GM19239 (cell line): ENCODE measurements around the gene MYO3A.
"Not testable (repeated sequence)": the region's sequence is repeated elsewhere in the genome, so short reads cannot be mapped to it uniquely, and the experiment has no call there.

ENCODE experiments used
- DNase-seq: peaks from one replicate; pipeline ENCODE4 v3.0.0; 2011; ENCODE audit warnings: low spot score; ENCODE audit not compliant: insufficient read length
- FAIRE-seq: peaks from 2 replicates; lab custom pipeline; 2011; peaks lifted over from hg19 to GRCh38; lab: Jason Lieb, UNC

MYO3A gene

DNA sequence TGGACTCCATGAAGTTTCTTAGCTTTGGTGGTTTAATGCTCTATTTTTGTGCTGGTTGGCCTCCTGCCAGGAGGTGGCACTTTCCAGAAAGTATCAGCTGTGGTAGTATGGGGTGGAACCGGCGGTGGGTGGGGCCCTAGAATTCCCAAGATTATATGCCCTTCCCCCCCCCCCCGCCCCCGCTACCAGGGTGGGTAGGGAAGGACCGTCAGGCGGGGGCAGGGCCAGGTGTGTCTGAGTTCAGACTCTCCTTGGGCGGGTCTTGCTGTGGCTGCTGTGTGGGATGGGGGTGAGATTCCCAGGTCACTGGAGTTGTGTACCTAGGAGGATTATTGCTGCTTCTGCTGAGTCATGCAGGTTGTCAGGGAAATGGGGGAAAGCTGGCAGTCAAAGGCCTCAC, 146.9 kb downstream of the MYO3A start:
- FAIRE-seq, DNase-seq: not testable (repeated sequence)

GRCh38 chr10:26081459-26081858, 147.4 kb downstream of the MYO3A start:
- FAIRE-seq (no peak), DNase-seq (no peak)

DNA sequence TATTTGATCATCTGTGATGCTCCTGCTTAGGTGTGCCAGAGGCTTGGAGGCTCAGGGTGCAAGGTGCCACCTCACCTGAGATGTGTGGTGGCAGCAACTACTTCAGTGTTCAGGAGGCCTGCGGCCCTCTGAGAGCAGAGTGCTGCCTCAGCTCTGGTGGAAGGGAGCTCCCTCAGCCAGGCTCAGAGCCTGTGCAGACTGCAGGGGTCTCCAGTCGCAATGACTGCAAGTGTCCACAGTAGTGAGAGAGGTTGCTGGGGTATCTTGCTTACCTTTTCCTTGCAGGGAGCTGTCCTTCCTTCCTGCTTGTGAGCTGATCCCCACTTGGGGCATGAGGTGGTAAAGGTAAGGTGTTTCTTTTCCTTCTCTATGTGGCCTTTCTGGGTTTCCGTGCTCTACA, 151.5 kb downstream of the MYO3A start:
- DNase-seq, result no peak
- FAIRE-seq, result no peak

GRCh38 chr10:26087666-26088065, 153.6 kb downstream of the MYO3A start:
- FAIRE-seq, result no peak

GRCh38 chr10:26090026-26090425, 156.0 kb downstream of the MYO3A start:
- FAIRE-seq, result no peak

More at GRCh38 chr10:26087666-26088065, 153.6 kb downstream of the MYO3A start:
- no peak for DNase-seq

GRCh38 chr10:26090762-26091161, 156.7 kb downstream of the MYO3A start:
- FAIRE-seq (no peak), DNase-seq (no peak)

More at GRCh38 chr10:26090026-26090425, 156.0 kb downstream of the MYO3A start:
- DNase-seq, result no peak

DNA sequence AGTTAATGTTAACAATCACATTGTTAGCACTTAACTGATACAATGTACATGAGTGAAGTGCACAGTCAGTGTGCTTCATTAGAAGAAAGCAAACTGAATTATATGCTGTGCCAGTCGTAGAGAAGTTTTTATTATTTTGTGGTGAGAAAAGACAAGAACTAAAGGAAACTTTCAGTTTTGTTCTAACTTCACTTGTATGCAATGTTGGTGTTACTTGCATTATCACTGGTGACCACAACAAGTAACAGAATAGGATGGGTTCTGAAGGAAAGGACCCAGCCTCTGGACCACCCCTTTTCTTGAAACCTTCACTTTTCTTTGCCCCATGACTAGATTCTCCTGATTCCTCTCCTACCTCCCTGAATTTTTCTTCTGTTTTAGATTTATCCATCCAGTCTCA, 159.2 kb downstream of the MYO3A start:
- FAIRE-seq (no peak), DNase-seq (no peak)

DNA sequence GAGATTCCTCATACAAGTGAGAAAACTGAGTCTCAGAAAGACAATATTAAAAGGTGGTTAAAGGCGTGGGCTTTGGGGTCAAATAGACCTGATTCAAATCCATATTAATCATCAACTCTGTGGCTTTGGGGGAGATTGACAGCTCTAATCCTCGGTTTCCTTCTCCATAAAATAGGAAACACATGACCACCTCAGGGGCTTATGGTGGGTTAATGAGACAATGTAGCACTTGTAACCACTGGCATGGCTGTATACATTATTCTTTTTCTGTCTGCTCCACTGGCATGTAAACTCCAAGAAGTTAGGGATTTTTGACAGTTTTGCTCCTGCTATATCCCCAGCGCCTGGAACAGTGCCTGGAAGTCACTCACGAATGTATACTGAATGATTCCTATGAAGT, 161.8 kb downstream of the MYO3A start:
- DNase-seq, result no peak
- FAIRE-seq, result no peak

DNA sequence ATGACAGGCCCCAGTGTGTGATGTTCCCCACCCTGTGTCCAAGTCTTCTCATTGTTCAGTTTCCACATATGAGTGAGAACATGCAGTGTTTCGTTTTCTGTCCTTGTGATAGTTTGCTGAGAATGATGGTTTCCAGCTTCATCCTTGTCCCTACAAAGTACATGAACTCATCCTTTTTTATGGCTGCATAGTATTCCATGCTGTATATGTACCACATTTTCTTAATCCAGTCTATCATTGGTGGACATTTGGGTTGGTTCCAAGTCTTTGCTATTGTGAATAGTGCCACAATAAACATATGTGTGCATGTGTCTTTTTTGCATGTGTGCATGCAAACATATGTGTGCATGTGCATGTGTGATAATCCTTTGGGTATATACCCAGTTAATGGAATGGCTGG, 163.5 kb downstream of the MYO3A start:
- FAIRE-seq, DNase-seq: not testable (repeated sequence)

DNA sequence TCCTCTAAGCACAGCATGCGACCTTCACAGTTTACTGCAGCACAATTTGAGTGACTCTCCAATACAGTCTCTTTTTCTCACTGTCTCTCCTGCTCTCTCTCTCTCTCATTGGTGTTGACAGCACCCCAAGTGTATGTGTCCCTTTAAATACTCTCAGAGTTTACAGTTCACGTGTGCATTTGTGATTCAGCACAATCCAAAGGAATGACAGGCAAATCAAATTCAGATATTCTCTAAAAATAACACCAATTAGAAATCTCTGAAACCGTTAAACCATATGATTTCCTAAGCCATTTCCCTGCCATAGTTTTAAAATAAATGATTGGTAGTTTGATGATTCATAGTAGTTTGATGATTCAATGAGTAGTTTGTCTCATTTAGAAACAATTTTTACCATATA, 178.5 kb downstream of the MYO3A start:
- no peak for DNase-seq
- FAIRE-seq, result no peak

- DNase-seq (no peak), FAIRE-seq (no peak)
These were observed 204.6 kb downstream of the MYO3A start for GRCh38 chr10:26138613-26139012.

DNA sequence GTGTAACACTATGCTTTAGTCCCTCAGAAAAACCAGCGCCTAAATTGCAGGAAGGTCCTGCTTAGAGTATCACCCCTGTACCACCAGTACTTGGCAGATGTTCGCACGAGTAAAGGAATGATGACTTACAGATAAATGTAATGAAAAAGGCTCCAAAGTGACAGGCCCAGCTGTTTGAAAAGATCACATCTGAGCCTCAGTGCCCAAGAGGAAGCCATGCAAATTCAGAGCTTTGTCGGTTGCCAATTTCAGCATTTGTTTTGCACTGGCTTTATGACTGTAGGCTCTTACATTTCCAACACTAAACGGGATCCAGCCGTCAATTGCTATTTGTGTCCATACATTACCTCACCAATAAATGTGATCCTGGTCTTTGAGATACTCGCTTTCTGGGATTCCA, 222.0 kb downstream of the MYO3A start:
- DNase-seq, result no peak
- no peak for FAIRE-seq

DNA sequence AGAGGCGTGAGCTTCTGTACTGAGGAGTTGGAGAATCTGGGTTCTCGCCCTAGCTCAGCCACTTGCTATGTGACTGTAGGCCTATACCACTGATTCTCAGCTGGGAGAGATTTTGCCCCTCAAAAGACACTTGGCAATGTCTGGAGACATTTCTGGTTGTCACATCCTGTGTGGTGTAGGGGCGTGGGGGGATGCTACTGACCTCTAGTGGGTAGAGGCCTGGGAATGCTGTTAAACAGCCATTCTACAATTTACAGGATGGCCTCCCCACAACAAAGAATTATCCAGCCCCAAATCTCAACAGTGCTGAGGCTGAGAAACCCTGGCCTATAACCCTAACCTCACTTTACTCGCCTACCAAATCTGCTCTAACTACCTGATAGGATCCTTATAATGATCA, 223.7 kb downstream of the MYO3A start:
- FAIRE-seq (no peak), DNase-seq (no peak)

DNA sequence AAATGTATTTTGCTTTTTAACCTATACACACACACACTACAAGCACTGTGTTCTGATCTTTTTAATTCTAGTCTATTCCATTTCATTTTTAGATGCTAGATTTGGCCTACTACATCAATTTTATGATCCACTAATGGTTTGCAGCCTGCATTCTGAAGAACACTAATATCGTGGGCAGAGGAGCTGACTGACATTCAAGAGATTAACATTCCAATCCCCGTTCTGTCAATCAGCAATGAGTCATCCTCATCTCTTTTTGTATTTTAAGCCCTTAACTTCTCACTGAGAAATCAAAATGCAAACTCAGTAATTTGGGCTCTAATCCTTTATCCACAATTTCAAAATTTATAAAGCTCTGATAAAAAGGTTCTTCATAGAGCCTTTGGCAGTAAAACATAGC, 235.4 kb downstream of the MYO3A start:
- FAIRE-seq (no peak), DNase-seq (no peak)

- DNase-seq (no peak), FAIRE-seq (no peak)
These were observed 238.1 kb downstream of the MYO3A start for GRCh38 chr10:26172131-26172530.

- DNase-seq, result no peak
- no peak for FAIRE-seq
These were observed 239.8 kb downstream of the MYO3A start for GRCh38 chr10:26173837-26174236.

GRCh38 chr10:26177341-26177740, 243.3 kb downstream of the MYO3A start:
- FAIRE-seq (no peak), DNase-seq (no peak)

GRCh38 chr10:26194275-26194674, 260.2 kb downstream of the MYO3A start:
- no peak for FAIRE-seq
- DNase-seq, result no peak

DNA sequence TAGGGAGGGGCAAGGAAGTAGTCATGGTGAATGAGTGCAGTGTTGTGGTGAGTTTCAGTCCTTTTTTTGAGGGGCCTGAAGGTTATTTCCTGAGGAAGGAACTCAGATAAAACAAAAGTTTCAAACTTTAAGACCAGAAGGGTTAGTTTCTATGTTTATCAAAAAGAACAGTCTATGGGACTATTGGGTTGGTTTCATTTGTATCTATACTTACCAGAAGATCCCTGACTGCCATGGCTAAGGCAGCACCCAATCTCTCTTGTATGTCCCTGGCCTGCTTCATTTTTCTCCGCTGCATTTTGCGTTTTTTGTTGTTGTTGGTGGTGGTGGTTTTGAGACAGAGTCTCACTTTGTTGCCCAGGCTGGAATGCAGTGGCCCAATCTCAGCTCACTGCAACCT, 263.2 kb downstream of the MYO3A start:
- FAIRE-seq (no peak), DNase-seq (no peak)

DNA sequence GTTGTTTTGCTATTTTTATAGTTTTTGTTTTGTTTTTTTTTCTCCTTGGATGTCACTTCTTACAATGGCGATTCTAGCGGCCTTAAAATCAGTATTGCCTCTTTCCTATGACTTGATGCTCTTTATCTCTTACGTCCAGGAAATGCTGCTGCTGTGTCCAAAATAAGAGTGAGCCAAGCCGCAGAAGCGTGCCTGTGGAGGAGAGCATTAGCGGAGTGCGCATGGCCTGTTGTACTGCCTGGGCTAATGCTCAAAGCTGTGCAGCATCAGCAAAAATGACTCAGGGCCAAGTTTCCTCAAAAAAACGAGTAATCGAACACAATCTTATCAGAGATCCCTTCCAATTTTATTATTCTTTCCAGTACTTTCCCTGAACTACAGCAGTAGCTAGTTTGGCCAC, 264.1 kb downstream of the MYO3A start:
- DNase-seq (no peak), FAIRE-seq (no peak)

- DNase-seq (no peak), FAIRE-seq (no peak)
These were observed 265.8 kb downstream of the MYO3A start for GRCh38 chr10:26199841-26200240.

GRCh38 chr10:26205223-26205622, 271.2 kb downstream of the MYO3A start:
- no peak for DNase-seq
- FAIRE-seq, result no peak
